Peyer's patch (tissue), 4 donors: ENCODE measurements around the gene C9orf40.

Experiments used
- CTCF ChIP-seq, 6 experiments: fragments of 450-650 bp in 4 of 6; fragments of 200-600 bp in 2 of 6; sonication (generic) in 1 of 6; IDR thresholded peaks; one replicate each; pipeline ENCODE4 v1.5.1; 2017 to 2019; ENCODE audit warnings: antibody characterized with exemption in 6 of 6, mild to moderate bottlenecking in 3 of 6, moderate library complexity in 1 of 6
- POLR2A ChIP-seq, 2 donors: fragments of 450-650 bp; IDR thresholded peaks; one replicate each; pipeline ENCODE4 v1.5.1; 2017; ENCODE audit warnings: antibody characterized with exemption in 2 of 2, mild to moderate bottlenecking in 2 of 2, moderate library complexity in 2 of 2

DNA sequence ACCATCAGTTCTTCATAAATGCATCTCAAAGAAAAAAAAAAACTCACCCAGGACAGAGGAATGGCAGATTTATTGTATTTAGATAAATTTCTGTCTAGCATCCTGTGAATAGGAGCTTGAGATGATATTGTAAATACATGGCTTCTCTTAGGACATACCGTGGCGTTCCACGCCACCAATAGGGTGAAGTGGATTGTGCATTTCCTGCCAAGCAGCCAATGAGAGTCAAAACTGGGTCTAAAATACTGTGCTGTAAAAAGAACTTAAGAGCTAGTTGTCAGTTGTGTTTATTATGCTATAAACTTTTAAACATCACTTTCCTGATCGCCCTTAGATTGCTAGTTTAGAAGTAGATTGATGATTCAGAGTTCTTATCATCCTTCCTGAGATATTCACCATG is 44.0 kb downstream of the C9orf40 start:
- TF ChIP-seq CTCF (IDR thresholded peaks at IDR 0.05) (peak in 1 of 6 experiments; percentile 10), POLR2A (IDR thresholded peaks at IDR 0.05) (no peak)
